SK-N-SH (cell line): ENCODE data around the gene CD320.
A peak's percentile ranks its signal among the peaks of the same experiment; 100 is the strongest.

ENCODE experiments used
- CTCF ChIP-seq: fragments of 200-600 bp; sonication (generic); IDR thresholded peaks from 2 replicates; pipeline ENCODE4 v1.6.1; 2017; ENCODE audit warnings: antibody characterized with exemption, mild to moderate bottlenecking, moderate library complexity
- FOXM1 ChIP-seq: IDR thresholded peaks from 2 replicates; pipeline ENCODE4 v1.4.0; 2012; ENCODE audit warnings: low read depth, mild to moderate bottlenecking
- GABPA ChIP-seq: IDR thresholded peaks from 2 replicates; pipeline ENCODE4 v1.4.0; 2012; ENCODE audit warnings: low read depth, mild to moderate bottlenecking
- IRF3 ChIP-seq: fragments of 150-350 bp; IDR thresholded peaks from 2 replicates; pipeline ENCODE4 v1.6.1; 2016; ENCODE audit warnings: mild to moderate bottlenecking, low read depth, low read length
- JUND ChIP-seq: IDR thresholded peaks from 2 replicates; pipeline ENCODE4 v1.4.0; 2012
- MAX ChIP-seq: IDR thresholded peaks from 2 replicates; pipeline ENCODE4 v1.4.0; 2012; ENCODE audit warnings: low read depth
- NRF1 ChIP-seq: IDR thresholded peaks from 2 replicates; pipeline ENCODE4 v1.6.1; 2012; ENCODE audit warnings: low read depth, mild to moderate bottlenecking, low read length
- RAD21 ChIP-seq: IDR thresholded peaks from 2 replicates; pipeline ENCODE4 v1.6.1; 2012; ENCODE audit warnings: mild to moderate bottlenecking, low read length
- RFX5 ChIP-seq: IDR thresholded peaks from 2 replicates; pipeline ENCODE4 v1.6.1; 2012; ENCODE audit warnings: mild to moderate bottlenecking, improper control_type of control experiment, low read length
- USF2 ChIP-seq: fragments of 150-350 bp; IDR thresholded peaks from 2 replicates; pipeline ENCODE4 v1.6.1; 2017; ENCODE audit warnings: antibody characterized with exemption, low read length, low read depth, borderline replicate concordance
- YY1 ChIP-seq: IDR thresholded peaks from 2 replicates; pipeline ENCODE4 v1.4.0; 2012; ENCODE audit warnings: low read depth, mild to moderate bottlenecking

- TF ChIP-seq FOXM1 (no peak), YY1 (no peak), USF2 (no peak), CTCF (no peak), RFX5 (no peak), NRF1 (peak; percentile 73), GABPA (no peak), RAD21 (no peak), JUND (no peak), IRF3 (no peak), MAX (no peak)
Measured at GRCh38 chr19:8334458-8335342, 26.5 kb upstream of the CD320 start.
